Testis (tissue), 3 donors: ENCODE results near the gene TDRD1. TPM values are rescaled to one million over a fixed set of nuclear protein-coding genes. Genes with fewer than 3 reads are reported as not detected.

Experiments
- DNase-seq: peaks from one replicate; pipeline ENCODE4 v3.0.0-alpha.2; 2019
- H3K27ac ChIP-seq, 2 donors: fragments of 200-600 bp; sonication (generic); one replicate each; pipeline ENCODE4 v1.5.1; 2019
- H3K27me3 ChIP-seq: fragments of 200-600 bp; sonication (generic); one replicate; pipeline ENCODE4 v1.5.1; 2019
- H3K36me3 ChIP-seq: fragments of 200-600 bp; sonication (generic); one replicate; pipeline ENCODE4 v1.5.1; 2017; ENCODE audit warnings: low read depth; ENCODE audit errors: missing control alignments
- H3K4me1 ChIP-seq: fragments of 200-600 bp; sonication (generic); one replicate; pipeline ENCODE4 v1.5.1; 2019
- H3K4me3 ChIP-seq, 2 donors: fragments of 200-600 bp; sonication (generic); one replicate each; pipeline ENCODE4 v1.5.1; 2017 to 2019
- H3K9me3 ChIP-seq: fragments of 200-600 bp; sonication (generic); one replicate; pipeline ENCODE4 v1.5.1; 2017
- CTCF ChIP-seq, 3 experiments: fragments of 450-650 bp in 2 of 3; fragments of 200-600 bp in 1 of 3; sonication (generic) in 1 of 3; IDR thresholded peaks; one replicate each; pipeline ENCODE4 v1.5.1; 2016 to 2019; ENCODE audit warnings: antibody characterized with exemption in 3 of 3, mild to moderate bottlenecking in 2 of 3, moderate library complexity in 1 of 3
- POLR2A ChIP-seq: fragments of 450-650 bp; IDR thresholded peaks from one replicate; pipeline ENCODE4 v1.6.1; 2017; ENCODE audit warnings: antibody characterized with exemption, mild to moderate bottlenecking, moderate library complexity
- whole genome bisulfite sequencing, 2 donors: methylation state at CpG; one replicate each; pipeline ENCODE4 v1.1.5; 2018; 5-methylcytosine and 5-hydroxymethylcytosine counted together
- intact Hi-C: fragments of 100-400 bp; cut with DNase I; formaldehyde crosslinking; loops from one replicate; pipeline ENCODE4 v1.15.1; 2023; ENCODE audit warnings: low total_unique reads
- polyA plus RNA-seq: library from polyadenylated mRNA; stranded (reverse); fragments of 350-450 nt; fragmentation: Illumina TruSeq; extraction: RNeasy Lipid Tissue Mini Kit (QIAGEN cat#74804); gene quantifications from one replicate; pipeline ENCODE4 v1.2.3, GENCODE V29; 2014; ENCODE audit warnings: low read depth, low replicate concordance; ENCODE audit not compliant: insufficient read depth
- total RNA-seq, 2 donors: library from RNA; depleted of rRNA; stranded (reverse); fragments of >200 nt; gene quantifications; one replicate each; pipeline ENCODE4 v1.2.3, GENCODE V29; 2016

Gene TDRD1
- total and polyA plus RNA-seq, 3 donors from 2014 or later = 25.7 to 32.7 (median 32.3) TPM

DNA sequence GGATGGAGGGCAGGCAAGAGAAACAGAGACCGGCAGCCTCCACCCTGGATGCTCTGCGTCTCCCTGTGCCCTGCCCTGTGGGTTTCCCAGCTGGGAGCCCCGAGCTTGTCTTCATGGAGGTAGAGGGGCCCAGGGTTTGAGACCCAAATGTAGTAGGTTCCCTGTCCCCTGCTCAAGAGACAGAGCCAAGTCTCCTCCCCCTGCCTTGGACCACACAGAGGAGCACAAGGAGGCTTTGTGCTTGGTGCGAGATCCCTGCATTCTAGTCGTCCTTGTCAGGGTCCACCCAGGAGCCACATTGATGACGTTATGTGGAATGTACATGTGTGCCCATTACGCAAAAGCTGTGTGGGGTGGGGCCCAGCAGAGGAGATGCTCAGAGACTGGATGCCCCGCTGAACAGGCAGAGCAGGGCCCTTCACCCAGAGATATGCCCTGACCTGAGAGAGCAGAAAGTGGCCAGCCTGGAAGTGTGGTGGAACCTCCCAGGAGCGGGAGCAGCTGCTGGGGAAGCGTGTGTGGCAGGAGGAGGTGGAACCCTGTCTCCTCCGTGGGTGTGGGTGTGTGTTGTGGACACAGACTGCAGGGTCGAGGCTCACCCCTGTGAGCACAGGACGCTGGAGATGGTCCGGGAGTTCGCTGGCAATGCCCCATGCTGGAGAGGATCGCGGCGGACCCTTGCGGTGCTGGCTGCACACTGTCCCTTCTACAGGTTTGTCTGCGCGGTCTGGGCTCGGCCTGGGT is 99.2 kb downstream of the TDRD1 start:
- 79 to 80% methylated on average over 12 to 22 of the region's 22 CpGs for WGBS, 2 donors

GRCh38 chr10:114278884-114279191 is 99.7 kb downstream of the TDRD1 start:
- WGBS, 2 donors = 75 to 95% methylated on average over 4 of the region's 4 CpGs
- DNase-seq = no peak
- H3K36me3 ChIP-seq = no peaks in the 10 kb centered on the region
- H3K9me3 ChIP-seq = no peaks in the 10 kb centered on the region
- H3K4me1 ChIP-seq = no peaks in the 10 kb centered on the region
- H3K27ac ChIP-seq = no peak overlapping the region
- no peak overlapping the region for H3K4me3 ChIP-seq
- H3K27me3 ChIP-seq = no peaks in the 10 kb centered on the region
- TF ChIP-seq CTCF (IDR thresholded peaks at IDR 0.05) (no peak), POLR2A (no peak)
- intact Hi-C loops = no loop called here

More for the DNA sequence above, 99.2 kb downstream of the TDRD1 start:
- no peak overlapping the region for H3K27ac ChIP-seq
- H3K9me3 ChIP-seq = no peaks in the 10 kb centered on the region
- DNase-seq = no peak
- intact Hi-C loops = no loop called here
- TF ChIP-seq CTCF (IDR thresholded peaks at IDR 0.05) = no peak
- no peak for TF ChIP-seq POLR2A
- no peaks in the 10 kb centered on the region for H3K4me1 ChIP-seq
- no peak overlapping the region for H3K4me3 ChIP-seq
- no peaks in the 10 kb centered on the region for H3K36me3 ChIP-seq
- H3K27me3 ChIP-seq = no peaks in the 10 kb centered on the region

- Histone ChIP-seq H3K9me3 (no peaks in the 10 kb centered on the region), H3K4me3 (no peak overlapping the region), H3K36me3 (no peaks in the 10 kb centered on the region), H3K27ac (no peak overlapping the region), H3K4me1 (no peaks in the 10 kb centered on the region), H3K27me3 (no peaks in the 10 kb centered on the region)
- intact Hi-C loops = no loop called here
- no peak for TF ChIP-seq POLR2A
- TF ChIP-seq CTCF (IDR thresholded peaks at IDR 0.05) = no peak
- WGBS, 2 donors = 93 to 95% methylated on average over 3 to 4 of the region's 4 CpGs
- no peak for DNase-seq
These were observed 100.1 kb downstream of the TDRD1 start for GRCh38 chr10:114279289-114279688.

DNA sequence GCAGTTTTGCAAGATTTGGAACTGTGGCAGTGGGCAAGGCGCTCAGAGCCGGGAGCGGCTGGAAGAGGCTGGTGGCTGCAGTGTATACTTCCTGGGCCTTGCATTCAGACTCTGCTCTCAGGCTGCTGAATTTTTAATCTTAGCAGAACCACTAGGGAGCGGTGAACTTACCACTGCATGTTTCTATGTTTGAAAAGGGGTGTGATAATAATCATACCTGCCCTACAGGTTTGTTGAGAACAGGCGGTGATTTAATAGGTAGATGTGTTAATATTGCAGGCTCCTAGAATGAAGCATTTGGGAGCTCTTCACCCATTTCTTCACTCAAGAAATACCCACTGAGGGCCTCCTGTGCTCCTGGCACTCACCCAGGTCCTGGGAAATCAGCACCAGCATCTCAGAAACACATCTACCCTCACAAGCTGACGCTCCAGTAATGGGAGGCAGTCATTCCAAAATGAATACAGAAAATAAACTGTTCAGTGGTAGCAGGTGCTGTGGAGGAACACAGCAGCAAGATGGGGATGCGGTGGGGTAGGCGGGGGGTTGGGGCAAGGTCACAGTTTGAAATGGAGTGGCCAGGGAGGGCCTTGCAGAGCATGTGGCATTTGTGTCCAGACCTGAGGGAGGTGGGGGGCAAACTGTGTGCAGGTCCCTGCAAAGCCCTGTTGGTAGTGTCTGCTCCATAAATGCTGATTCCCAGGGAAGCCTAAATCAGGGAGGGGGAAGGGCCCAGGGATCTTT is 100.9 kb downstream of the TDRD1 start:
- H3K27ac ChIP-seq = no peak overlapping the region
- H3K27me3 ChIP-seq = no peaks in the 10 kb centered on the region
- no peak overlapping the region for H3K4me3 ChIP-seq
- intact Hi-C loops = no loop called here
- 88 to 92% methylated on average over 8 of the region's 8 CpGs for WGBS, 2 donors
- TF ChIP-seq POLR2A (no peak), CTCF (IDR thresholded peaks at IDR 0.05) (no peak)
- H3K36me3 ChIP-seq = no peaks in the 10 kb centered on the region
- no peak for DNase-seq
- H3K4me1 ChIP-seq = no peaks in the 10 kb centered on the region
- H3K9me3 ChIP-seq = no peaks in the 10 kb centered on the region
